Upper lobe of left lung (tissue), 6 donors: Measurements from ENCODE around the gene WASF3. TPM values are rescaled to one million over a fixed set of nuclear protein-coding genes. Genes with fewer than 3 reads are reported as not detected.

Source experiments
- ATAC-seq, 2 donors: fragments of 200-7000 bp; cut with Tn5 transposase; one replicate each; pipeline ENCODE4 v1.9.1; 2022; ENCODE audit warnings: mild to moderate bottlenecking in 2 of 2, moderate library complexity in 2 of 2; ENCODE audit not compliant: low FRiP score in 2 of 2
- DNase-seq, 2 donors: peaks; one replicate each; pipeline ENCODE4 v3.0.0-alpha.2; 2019 to 2020
- H3K27ac ChIP-seq, 4 donors: fragments of 200-600 bp; sonication (generic); one replicate each; pipeline ENCODE4 v1.5.1; 2016 to 2019
- H3K27me3 ChIP-seq, 4 donors: fragments of 200-600 bp; sonication (generic); one replicate each; pipeline ENCODE4 v1.5.1; 2017 to 2019
- H3K36me3 ChIP-seq, 4 donors: fragments of 200-600 bp; sonication (generic); one replicate each; pipeline ENCODE4 v1.5.1; 2016 to 2019
- H3K4me1 ChIP-seq, 4 donors: fragments of 200-600 bp; sonication (generic); one replicate each; pipeline ENCODE4 v1.5.1; 2018 to 2019
- H3K4me3 ChIP-seq, 4 donors: fragments of 200-600 bp; sonication (generic); one replicate each; pipeline ENCODE4 v1.5.1; 2017 to 2019; ENCODE audit warnings: mild to moderate bottlenecking in 2 of 4, moderate library complexity in 1 of 4
- H3K9me3 ChIP-seq, 4 donors: fragments of 200-600 bp; sonication (generic); one replicate each; pipeline ENCODE4 v1.5.1; 2018 to 2019
- EP300 ChIP-seq, 4 donors: sonication (generic); formaldehyde crosslinking; IDR thresholded peaks; one replicate each; pipeline ENCODE4 v1.5.1; 2017; ENCODE audit warnings: antibody characterized with exemption in 4 of 4, control low read depth in 2 of 4
- POLR2A ChIP-seq, 4 donors: fragments of 450-650 bp; IDR thresholded peaks; one replicate each; pipeline ENCODE4 v1.5.1; 2016 to 2017; ENCODE audit warnings: antibody characterized with exemption in 4 of 4, mild to moderate bottlenecking in 2 of 4
- POLR2AphosphoS5 ChIP-seq, 2 donors: sonication (generic); formaldehyde crosslinking; IDR thresholded peaks; one replicate each; pipeline ENCODE4 v1.5.1; 2017; ENCODE audit warnings: antibody characterized with exemption in 2 of 2
- WGBS, 2 donors: methylation state at CpG; one replicate each; pipeline ENCODE4 v1.1.5; 2017 to 2018; 5-methylcytosine and 5-hydroxymethylcytosine counted together
- total RNA-seq, 6 donors: library from RNA; depleted of rRNA in 4 of 6; stranded (reverse); fragments of >200 nt in 4 of 6; gene quantifications; one replicate each; pipeline versions ENCODE4 v1.1.0 to v1.2.1, GENCODE V29; 2016 to 2021
- TF ChIP-seq, protein P1 (sequence below), 6 experiments: fragments of 450-650 bp in 4 of 6; fragments of 200-600 bp in 2 of 6; sonication (generic) in 2 of 6; IDR thresholded peaks; one replicate each; pipeline ENCODE4 v1.5.1; 2016 to 2019; ENCODE audit warnings: antibody characterized with exemption in 6 of 6
- donor health status: DM: no; HTN: no; CAD: no; lungs with moderate emphysema.
- donor health status: DM: no; HTN: yes; CAD: no; lungs with severe emphysema.

Gene WASF3
- total RNA-seq, 6 donors from 2014 or later, result 12.6 to 23.0 (median 20.2) TPM

DNA sequence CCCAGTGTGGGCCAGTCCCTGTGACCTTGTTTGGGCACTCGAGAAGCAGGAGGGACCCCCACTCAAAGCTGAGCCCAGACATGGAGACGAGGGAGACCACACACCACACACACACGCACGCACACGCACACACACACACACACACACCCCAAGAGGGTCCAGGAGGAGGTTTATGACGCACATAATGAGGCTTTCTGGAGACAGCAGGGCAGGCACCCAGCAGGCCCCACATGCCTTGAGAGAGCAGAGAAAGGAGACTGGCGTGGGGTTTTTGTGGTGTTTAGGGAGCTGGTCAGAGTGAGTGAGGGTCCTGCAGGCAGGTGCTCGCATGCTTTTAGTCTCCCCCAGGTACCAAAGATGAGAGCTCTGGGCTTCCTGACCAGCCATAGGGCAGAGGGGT, 160.7 kb downstream of the WASF3 start:
- H3K4me3 ChIP-seq, result no peak overlapping the region
- H3K36me3 ChIP-seq, result no peaks in the 10 kb centered on the region
- no peak for DNase-seq
- WGBS, 2 donors, result 79 to 83% methylated on average over 7 to 8 of the region's 8 CpGs
- H3K27me3 ChIP-seq, result no peaks in the 10 kb centered on the region
- peak in 1 of 2 donors; percentile 24 for ATAC-seq
- H3K27ac ChIP-seq, result no peak overlapping the region
- H3K9me3 ChIP-seq, result no peaks in the 10 kb centered on the region
- H3K4me1 ChIP-seq, result no peaks in the 10 kb centered on the region
- TF ChIP-seq POLR2A (IDR thresholded peaks at IDR 0.05), result no peak
- TF ChIP-seq, protein P1, sequence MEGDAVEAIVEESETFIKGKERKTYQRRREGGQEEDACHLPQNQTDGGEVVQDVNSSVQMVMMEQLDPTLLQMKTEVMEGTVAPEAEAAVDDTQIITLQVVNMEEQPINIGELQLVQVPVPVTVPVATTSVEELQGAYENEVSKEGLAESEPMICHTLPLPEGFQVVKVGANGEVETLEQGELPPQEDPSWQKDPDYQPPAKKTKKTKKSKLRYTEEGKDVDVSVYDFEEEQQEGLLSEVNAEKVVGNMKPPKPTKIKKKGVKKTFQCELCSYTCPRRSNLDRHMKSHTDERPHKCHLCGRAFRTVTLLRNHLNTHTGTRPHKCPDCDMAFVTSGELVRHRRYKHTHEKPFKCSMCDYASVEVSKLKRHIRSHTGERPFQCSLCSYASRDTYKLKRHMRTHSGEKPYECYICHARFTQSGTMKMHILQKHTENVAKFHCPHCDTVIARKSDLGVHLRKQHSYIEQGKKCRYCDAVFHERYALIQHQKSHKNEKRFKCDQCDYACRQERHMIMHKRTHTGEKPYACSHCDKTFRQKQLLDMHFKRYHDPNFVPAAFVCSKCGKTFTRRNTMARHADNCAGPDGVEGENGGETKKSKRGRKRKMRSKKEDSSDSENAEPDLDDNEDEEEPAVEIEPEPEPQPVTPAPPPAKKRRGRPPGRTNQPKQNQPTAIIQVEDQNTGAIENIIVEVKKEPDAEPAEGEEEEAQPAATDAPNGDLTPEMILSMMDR (IDR thresholded peaks at IDR 0.05), result no peak
- no peak for TF ChIP-seq EP300 (IDR thresholded peaks at IDR 0.05)
- TF ChIP-seq POLR2AphosphoS5 (IDR thresholded peaks at IDR 0.05), result no peak

DNA sequence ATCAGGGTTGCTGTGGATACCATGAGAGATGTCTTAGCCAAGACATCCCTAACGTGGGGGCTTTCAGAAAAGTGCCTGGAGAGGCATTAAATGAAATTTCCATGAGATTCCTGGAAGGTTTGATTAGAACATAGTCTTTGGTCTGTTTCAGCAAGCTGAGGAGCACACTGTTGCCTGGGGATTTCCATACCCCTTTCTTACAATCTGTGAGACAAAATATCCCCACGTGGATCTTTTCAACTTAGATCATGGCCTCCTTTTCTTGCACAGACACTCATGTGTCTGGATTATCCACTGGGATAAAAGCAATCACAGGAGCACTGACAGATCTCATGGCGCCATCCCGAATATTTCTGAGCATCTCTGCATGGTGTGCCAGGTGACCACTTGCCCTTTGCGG, 161.4 kb downstream of the WASF3 start:
- 78 to 90% methylated on average over 5 of the region's 5 CpGs for WGBS, 2 donors
- DNase-seq, result no peak
- no peak for ATAC-seq

DNA sequence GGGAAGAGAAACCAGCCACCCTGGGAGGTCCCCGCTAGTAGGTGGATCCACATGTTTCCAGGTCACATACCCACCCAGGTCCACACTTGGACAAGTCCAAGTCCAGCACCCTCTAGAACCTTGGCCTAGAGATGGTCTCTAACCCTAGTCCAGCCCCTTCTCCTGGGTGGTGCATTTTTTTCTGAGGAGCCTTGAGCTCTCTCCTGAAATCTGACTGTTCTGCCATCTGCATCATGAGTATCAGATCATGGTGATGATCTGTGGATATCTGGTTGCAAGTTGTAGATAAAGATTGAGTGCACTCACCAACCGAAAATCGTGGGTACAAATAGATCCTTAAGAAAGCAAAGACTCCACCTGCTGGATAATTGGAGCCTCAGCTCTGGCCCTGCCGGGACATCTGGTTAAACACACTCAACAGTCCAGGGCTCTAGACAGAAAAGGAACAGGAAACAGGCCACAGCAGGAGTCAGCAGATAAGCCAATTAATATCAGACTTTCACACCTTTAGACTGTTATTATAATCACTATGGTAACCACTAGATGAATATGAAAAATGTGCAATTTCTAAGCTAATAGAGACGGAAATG, 162.0 kb downstream of the WASF3 start:
- Histone ChIP-seq H3K27ac (no peak overlapping the region), H3K9me3 (no peaks in the 10 kb centered on the region), H3K4me3 (no peak overlapping the region), H3K4me1 (no peaks in the 10 kb centered on the region), H3K27me3 (no peaks in the 10 kb centered on the region), H3K36me3 (no peaks in the 10 kb centered on the region)
- peak in 1 of 2 donors; percentile 58 for ATAC-seq
- TF ChIP-seq EP300 (IDR thresholded peaks at IDR 0.05), result no peak
- TF ChIP-seq, protein P1 (IDR thresholded peaks at IDR 0.05), result no peak
- no peak for TF ChIP-seq POLR2AphosphoS5 (IDR thresholded peaks at IDR 0.05)
- TF ChIP-seq POLR2A (IDR thresholded peaks at IDR 0.05), result no peak
- WGBS, 2 donors, result 27 to 40% methylated on average over 3 to 5 of the region's 5 CpGs
- no peak for DNase-seq

More for the DNA sequence above, 161.4 kb downstream of the WASF3 start:
- Histone ChIP-seq H3K4me3 (no peak overlapping the region), H3K36me3 (no peaks in the 10 kb centered on the region), H3K27ac (no peak overlapping the region), H3K4me1 (no peaks in the 10 kb centered on the region), H3K9me3 (no peaks in the 10 kb centered on the region), H3K27me3 (no peaks in the 10 kb centered on the region)
- TF ChIP-seq POLR2A (IDR thresholded peaks at IDR 0.05) (no peak), EP300 (IDR thresholded peaks at IDR 0.05) (no peak), POLR2AphosphoS5 (IDR thresholded peaks at IDR 0.05) (no peak)
- TF ChIP-seq, protein P1 (IDR thresholded peaks at IDR 0.05), result no peak

DNA sequence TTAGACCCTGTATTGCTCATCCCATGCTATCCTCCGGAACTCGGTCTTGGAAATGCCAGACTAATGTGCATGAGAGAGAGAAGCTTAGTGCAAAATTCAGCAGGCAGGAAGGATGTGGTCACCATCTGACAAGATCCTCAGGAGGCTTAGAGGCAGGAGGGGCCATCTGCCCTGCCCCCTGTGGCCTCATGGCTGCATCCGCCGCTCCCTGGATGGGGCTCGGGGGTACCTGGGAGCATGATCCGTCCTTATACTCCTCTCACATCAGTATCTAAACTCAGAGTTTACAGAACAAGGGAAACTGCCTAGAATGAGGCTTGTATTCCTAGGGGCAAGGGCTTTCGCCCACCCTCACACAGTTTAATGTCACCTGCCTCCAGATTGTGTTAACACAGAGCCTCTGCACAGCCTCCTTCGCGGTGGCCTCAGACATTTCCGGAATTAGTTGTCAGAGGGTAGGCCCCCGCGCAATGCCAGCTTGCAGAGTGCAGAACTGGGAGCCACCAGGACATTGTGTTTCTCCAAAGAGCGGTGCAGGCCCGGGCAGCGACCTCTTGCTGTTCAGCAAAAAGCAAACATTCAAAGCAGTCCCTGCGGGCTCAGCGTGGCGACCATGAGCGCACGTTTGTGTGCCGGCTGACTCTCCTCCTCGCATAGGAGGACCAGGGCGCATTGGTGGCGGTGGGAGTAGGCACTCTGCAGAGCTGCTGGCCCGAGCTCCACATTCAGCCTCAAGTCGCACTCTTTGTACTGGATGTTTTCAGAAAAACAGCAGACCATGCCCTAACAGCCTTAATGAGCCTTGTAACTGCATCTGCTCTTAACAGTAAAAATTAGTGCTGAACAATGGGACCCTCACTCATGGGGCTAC, 164.0 kb downstream of the WASF3 start:
- 62 to 64% methylated on average over 19 to 26 of the region's 26 CpGs for WGBS, 2 donors
- peak overlapping the region in 1 of 4 donors; percentile 11 for H3K4me3 ChIP-seq
- no peaks in the 10 kb centered on the region for H3K9me3 ChIP-seq
- peak in 1 of 2 donors; percentile 31 for DNase-seq
- H3K36me3 ChIP-seq, result no peaks in the 10 kb centered on the region
- H3K4me1 ChIP-seq, result no peaks in the 10 kb centered on the region
- ATAC-seq, result peak; percentile 31 to 37
- H3K27ac ChIP-seq, result no peak overlapping the region
- H3K27me3 ChIP-seq, result no peaks in the 10 kb centered on the region
- TF ChIP-seq, protein P1 (IDR thresholded peaks at IDR 0.05), result no peak
- TF ChIP-seq POLR2A (IDR thresholded peaks at IDR 0.05) (no peak), EP300 (IDR thresholded peaks at IDR 0.05) (no peak), POLR2AphosphoS5 (IDR thresholded peaks at IDR 0.05) (no peak)
